ENCODE results near the gene RIT1.

Gene RIT1

DNA sequence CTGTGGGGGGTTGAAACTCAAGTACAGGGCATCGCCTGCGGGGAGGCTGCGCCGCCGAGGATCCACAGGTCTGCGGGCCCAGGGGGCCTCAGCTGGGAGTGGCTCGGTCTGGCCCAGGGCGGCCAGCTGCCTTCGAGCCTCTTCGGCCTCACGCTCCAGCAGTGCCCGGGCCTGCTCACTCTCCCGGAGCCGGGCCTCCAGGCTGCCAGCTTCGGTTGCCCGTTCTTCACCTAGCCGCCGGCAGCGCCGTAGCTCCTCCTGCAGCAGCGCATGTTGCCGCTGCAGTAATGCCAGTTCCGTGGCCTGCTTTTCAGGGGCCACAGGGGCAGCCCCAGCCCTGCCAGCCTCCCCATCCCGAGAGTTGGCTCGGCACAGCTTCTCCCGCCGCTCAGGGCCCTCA, 39.7 kb upstream of the RIT1 start:
- Histone ChIP-seq H3K4me2 (ENCODE audit: low read depth, low read length, poor library complexity, severe bottlenecking) (no peak overlapping the region), H3K27me3 (ENCODE audit: insufficient read depth, low read length, poor library complexity, severe bottlenecking) (no peaks in the 10 kb centered on the region), H3K9me2 (replicated peaks; ENCODE audit: low read depth, low read length) (no peaks in the 10 kb centered on the region), H3K9ac (ENCODE audit: low read depth, low read length, poor library complexity, severe bottlenecking) (no peak overlapping the region), H3F3A (ENCODE audit: low read depth) (no peaks in the 10 kb centered on the region), H3K79me2 (ENCODE audit: insufficient read depth, low read length) (peaks cover 4% of the 10 kb centered on the region; the same call in 1 of the 2 replicates), H2AFZ (ENCODE audit: low read length) (no peak overlapping the region), H3K9me3 (ENCODE audit: insufficient read depth, low read depth, low read length) (no peaks in the 10 kb centered on the region), H4K20me1 (ENCODE audit: insufficient read depth, low read length, poor library complexity, severe bottlenecking) (peaks cover 28% of the 10 kb centered on the region), H3K4me3 (ENCODE audit: low read length, poor library complexity, severe bottlenecking) (no peak overlapping the region), H3K4me1 (ENCODE audit: insufficient read depth, low read length, poor library complexity, severe bottlenecking) (peaks cover 11% of the 10 kb centered on the region), H3K36me3 (ENCODE audit: insufficient read depth, low read length) (peaks cover 93% of the 10 kb centered on the region; the same call in 1 of the 2 replicates)
- no peak for TF ChIP-seq EZH2phosphoT487 (IDR thresholded peaks at IDR 0.05; ENCODE audit: borderline replicate concordance)
- TF ChIP-seq, protein P1, sequence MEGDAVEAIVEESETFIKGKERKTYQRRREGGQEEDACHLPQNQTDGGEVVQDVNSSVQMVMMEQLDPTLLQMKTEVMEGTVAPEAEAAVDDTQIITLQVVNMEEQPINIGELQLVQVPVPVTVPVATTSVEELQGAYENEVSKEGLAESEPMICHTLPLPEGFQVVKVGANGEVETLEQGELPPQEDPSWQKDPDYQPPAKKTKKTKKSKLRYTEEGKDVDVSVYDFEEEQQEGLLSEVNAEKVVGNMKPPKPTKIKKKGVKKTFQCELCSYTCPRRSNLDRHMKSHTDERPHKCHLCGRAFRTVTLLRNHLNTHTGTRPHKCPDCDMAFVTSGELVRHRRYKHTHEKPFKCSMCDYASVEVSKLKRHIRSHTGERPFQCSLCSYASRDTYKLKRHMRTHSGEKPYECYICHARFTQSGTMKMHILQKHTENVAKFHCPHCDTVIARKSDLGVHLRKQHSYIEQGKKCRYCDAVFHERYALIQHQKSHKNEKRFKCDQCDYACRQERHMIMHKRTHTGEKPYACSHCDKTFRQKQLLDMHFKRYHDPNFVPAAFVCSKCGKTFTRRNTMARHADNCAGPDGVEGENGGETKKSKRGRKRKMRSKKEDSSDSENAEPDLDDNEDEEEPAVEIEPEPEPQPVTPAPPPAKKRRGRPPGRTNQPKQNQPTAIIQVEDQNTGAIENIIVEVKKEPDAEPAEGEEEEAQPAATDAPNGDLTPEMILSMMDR (conservative IDR thresholded peaks at IDR 0.05; ENCODE audit: low read length), result no peak

DNA sequence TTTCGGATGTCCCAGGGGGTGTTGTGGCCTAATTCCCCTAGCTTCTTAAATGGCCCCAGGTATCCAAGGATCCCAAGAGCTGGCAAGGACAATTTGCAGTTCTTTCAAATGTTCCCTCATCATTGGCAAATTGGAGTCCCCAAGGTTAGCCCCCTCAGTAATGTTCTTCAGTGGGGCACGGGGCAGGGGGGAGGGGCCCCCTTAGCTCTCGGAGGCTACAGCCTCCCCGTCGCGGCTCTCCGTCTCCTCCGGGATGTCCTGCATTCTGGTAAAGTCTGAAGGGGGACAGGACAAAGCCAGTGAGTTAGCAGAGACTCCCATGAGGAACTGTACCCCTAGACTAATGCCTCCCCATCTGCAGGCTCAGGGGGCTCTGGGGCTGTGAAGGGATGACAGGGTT, 36.6 kb upstream of the RIT1 start:
- Histone ChIP-seq H3F3A (ENCODE audit: low read depth) (0 out of 2 replicates have a peak, but pooled peaks cover 4% of the 10 kb centered on the region), H3K79me2 (ENCODE audit: insufficient read depth, low read length) (no peaks in the 10 kb centered on the region; the same call in 1 of the 2 replicates), H3K9me2 (replicated peaks; ENCODE audit: low read depth, low read length) (no peaks in the 10 kb centered on the region), H3K36me3 (ENCODE audit: insufficient read depth, low read length) (peaks cover 63% of the 10 kb centered on the region; the same call in 1 of the 2 replicates), H3K4me2 (ENCODE audit: low read depth, low read length, poor library complexity, severe bottlenecking) (no peak overlapping the region), H3K4me1 (ENCODE audit: insufficient read depth, low read length, poor library complexity, severe bottlenecking) (peaks cover 11% of the 10 kb centered on the region), H3K9me3 (ENCODE audit: insufficient read depth, low read depth, low read length) (no peaks in the 10 kb centered on the region), H4K20me1 (ENCODE audit: insufficient read depth, low read length, poor library complexity, severe bottlenecking) (peaks cover 23% of the 10 kb centered on the region), H3K4me3 (ENCODE audit: low read length, poor library complexity, severe bottlenecking) (no peak overlapping the region), H3K9ac (ENCODE audit: low read depth, low read length, poor library complexity, severe bottlenecking) (no peak overlapping the region), H3K27me3 (ENCODE audit: insufficient read depth, low read length, poor library complexity, severe bottlenecking) (no peaks in the 10 kb centered on the region), H2AFZ (ENCODE audit: low read length) (no peak overlapping the region)
- TF ChIP-seq, protein P1 (conservative IDR thresholded peaks at IDR 0.05; ENCODE audit: low read length), result no peak
- TF ChIP-seq EZH2phosphoT487 (IDR thresholded peaks at IDR 0.05; ENCODE audit: borderline replicate concordance), result no peak

DNA sequence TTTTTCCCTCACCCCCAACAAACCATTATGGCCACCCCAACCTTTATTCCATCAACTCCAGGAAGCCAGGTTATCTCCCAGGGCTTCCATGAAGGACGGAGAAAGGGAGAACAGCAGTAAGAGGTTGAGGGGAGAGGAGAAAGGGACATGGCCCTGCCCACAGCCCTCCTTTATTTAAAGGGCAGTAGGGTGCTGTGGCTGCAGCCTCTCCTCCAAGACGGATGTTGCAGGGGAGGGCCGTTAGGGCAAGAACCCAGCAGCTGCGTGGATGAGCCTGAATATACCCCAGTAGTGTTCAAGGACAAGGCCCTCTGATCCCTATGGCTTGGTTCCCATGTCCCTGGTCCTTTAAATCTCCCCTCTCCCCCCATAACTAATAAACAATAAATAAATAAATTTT, 36.1 kb upstream of the RIT1 start:
- TF ChIP-seq, protein P1 (conservative IDR thresholded peaks at IDR 0.05; ENCODE audit: low read length), result no peak
- TF ChIP-seq EZH2phosphoT487 (IDR thresholded peaks at IDR 0.05; ENCODE audit: borderline replicate concordance), result no peak
- Histone ChIP-seq H3K4me3 (ENCODE audit: low read length, poor library complexity, severe bottlenecking) (no peak overlapping the region), H3K9ac (ENCODE audit: low read depth, low read length, poor library complexity, severe bottlenecking) (no peak overlapping the region), H3K4me2 (ENCODE audit: low read depth, low read length, poor library complexity, severe bottlenecking) (no peak overlapping the region), H3K9me2 (replicated peaks; ENCODE audit: low read depth, low read length) (no peaks in the 10 kb centered on the region), H2AFZ (ENCODE audit: low read length) (no peak overlapping the region), H3K9me3 (ENCODE audit: insufficient read depth, low read depth, low read length) (no peaks in the 10 kb centered on the region), H3K36me3 (ENCODE audit: insufficient read depth, low read length) (peaks cover 58% of the 10 kb centered on the region; the same call in 1 of the 2 replicates), H4K20me1 (ENCODE audit: insufficient read depth, low read length, poor library complexity, severe bottlenecking) (peaks cover 23% of the 10 kb centered on the region), H3K4me1 (ENCODE audit: insufficient read depth, low read length, poor library complexity, severe bottlenecking) (peaks cover 11% of the 10 kb centered on the region), H3F3A (ENCODE audit: low read depth) (0 out of 2 replicates have a peak, but pooled peaks cover 4% of the 10 kb centered on the region), H3K27me3 (ENCODE audit: insufficient read depth, low read length, poor library complexity, severe bottlenecking) (no peaks in the 10 kb centered on the region), H3K79me2 (ENCODE audit: insufficient read depth, low read length) (no peaks in the 10 kb centered on the region; the same call in 1 of the 2 replicates)
